ENCODE measurements around the gene ASPM.
"Not testable (repeated sequence)": the region's sequence is repeated elsewhere in the genome, so short reads cannot be mapped to it uniquely, and the experiment has no call there.

Gene ASPM

DNA sequence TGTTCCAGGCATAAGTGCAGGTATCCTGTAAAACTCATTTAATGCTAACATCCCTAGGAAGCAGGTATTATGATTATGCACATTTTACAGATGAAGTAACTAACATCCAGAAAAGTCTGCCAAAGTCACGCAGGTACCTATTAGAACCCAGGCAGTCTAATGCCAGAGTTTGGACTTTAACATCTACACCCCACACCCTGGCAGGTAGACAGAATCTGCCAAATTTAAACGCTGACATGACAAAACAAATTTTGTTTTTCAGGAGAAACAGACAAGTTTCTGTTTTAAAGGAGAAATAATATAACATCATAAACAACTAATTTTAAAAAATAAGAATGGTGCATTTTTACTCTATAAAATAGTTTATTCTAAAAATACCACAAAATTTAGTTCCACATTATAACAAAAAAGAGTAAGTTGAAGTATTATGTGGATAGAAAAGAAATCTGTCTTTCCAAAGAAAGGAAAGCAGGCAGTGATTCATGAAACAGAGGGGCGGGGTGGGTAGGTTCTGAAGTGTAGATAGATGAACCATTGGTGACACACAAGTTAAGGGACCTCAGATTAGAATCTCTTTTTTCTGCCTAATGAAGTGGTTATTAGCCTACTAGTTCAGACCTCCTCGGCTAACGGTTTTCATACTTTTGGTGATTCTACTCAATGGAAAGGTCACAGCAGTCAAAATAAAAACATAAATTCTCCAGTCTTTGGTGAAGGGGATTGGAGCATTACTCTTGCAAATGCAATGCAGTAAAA is 1.7 kb downstream of the ASPM start:
- DNase-seq, result no peak

DNA sequence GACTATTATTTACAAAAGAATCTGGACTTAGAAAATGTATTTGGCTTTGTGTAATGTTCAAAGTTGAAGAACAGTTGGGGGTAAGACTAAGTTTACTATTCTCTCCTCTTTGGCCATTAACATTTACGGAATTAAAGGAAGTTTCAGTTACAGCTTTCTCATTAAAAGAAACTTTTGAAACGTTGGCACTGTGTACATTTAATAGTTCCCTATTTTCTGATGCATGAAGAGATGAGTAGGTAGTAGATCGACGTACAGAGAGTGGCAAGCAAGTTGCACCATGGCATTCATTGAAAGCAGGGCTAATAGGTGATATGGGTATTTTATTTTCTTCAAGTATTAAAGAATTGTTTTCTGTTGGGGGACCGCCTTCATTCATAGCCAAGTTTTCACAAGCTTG is 3.2 kb downstream of the ASPM start:
- no peak for DNase-seq

DNA sequence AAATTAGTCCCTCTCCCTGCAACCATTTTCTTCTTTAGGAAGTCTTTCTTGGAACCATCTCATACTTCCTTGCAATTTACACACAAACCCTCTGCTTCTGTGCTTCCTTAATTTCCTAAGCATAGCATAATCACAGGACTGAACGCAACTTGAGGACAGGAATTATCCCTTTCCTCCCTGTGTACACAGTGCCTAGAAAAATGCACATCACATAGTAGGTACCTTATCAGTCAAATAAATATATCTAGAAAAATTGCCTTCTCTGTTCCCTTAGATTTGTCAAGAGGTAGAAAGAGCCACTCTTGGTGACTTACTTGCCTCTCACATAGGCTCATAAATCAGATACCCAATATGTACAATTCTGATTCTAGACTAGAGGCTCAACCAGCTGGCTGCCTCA is 4.9 kb downstream of the ASPM start:
- DNase-seq, result no peak

DNA sequence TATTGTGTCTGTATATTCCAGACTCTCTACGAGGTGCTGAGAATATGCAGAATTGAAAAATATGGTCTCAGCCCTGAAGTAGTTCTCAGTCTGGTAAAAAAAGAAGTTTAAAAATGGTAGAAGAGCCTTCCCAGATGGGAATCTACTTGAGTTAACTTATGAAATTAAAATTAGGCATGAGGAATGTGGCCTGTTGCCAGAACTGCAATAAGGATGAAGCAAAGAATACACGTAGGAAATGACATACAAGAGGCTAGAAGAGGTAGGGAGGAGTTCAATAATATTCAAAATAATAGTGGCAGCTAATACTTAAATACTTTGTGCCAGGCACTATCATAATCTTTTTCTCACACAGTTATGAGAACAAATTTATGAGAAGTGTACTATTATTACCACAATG is 6.3 kb downstream of the ASPM start:
- no peak for DNase-seq

DNA sequence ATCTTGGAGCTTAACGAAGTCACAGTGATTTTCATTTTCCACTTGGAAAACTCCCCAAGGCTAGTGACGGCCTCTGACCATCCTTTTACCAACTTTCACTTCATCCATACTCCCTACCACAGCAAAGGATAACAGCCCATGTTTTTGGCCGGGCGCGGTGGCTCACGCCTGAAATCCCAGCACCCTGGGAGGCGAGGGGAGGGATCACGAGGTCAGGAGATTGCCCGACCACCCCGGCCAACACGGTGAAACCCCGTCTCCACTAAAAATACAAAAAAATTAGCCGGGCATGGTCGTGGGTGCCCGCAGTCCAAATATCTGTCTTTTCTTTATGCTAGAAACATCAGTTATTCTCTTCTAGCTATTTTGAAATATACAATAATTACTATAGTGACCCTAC is 7.3 kb downstream of the ASPM start:
- DNase-seq, result no peak

DNA sequence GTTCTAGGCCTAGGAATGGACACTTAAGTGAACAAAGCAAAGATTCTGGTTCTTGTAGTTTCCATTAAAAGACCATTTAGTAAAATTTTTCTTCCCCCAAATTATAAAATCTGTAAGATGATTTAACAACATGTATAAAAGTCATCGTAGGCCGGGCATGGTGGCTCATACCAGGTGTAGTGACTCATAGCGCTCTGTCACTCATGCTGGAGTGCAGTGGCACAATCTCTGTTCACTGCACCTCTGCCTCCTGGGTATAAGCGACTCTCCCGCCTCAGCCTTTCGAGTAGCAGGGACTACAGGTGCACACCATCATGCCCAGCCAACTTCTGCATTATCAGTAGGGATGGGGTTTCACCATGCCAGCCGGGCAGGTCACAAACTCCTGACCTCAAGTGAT is 9.1 kb downstream of the ASPM start:
- DNase-seq, result no peak

DNA sequence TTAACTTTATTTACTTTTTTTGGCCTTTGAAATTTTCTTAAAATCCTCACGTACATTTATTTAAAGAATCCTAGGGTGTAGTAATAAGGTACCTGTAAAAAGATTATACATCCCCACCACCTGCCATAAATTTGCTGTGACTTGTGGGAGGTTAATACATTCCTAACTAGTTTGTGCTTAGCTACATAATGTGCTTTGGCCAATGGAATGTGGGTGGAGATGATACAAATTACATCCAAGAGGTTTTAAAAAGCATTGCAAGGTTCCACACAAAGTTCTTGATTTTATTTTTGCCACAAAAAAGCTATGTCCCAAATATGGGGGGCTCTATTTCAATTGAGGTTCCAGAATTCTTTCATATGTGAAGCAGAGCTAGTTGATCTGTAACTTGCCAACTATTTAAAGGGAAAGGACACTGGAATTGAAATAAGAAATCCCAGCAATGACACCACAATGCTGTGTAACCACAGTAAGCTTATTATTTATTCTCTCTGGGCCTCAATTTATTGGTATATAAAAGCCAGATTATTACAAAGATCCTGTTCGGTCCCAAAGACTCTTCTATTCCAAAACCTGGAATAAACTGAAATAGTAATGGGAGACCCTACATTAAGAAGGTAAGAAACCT is 15.7 kb downstream of the ASPM start:
- no peak for DNase-seq

DNA sequence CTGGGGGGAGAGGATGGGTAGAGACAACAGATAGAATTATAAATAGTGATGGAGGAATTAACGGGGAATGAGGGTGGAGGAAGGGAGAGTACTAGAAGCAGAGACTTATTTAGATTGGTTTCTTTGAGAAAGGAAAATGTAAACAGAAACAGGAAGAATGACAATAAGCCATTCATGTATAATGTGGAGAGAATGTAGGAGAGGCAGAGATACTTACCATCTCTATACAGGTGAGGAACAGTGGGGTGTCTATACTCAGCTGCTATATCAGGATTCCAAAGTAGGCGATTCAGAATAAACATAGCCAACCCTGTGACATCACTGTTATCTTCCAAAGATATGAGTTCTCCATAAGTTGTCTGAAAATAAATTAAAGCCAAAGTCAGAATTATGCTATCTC is 16.8 kb downstream of the ASPM start:
- DNase-seq, result no peak

DNA sequence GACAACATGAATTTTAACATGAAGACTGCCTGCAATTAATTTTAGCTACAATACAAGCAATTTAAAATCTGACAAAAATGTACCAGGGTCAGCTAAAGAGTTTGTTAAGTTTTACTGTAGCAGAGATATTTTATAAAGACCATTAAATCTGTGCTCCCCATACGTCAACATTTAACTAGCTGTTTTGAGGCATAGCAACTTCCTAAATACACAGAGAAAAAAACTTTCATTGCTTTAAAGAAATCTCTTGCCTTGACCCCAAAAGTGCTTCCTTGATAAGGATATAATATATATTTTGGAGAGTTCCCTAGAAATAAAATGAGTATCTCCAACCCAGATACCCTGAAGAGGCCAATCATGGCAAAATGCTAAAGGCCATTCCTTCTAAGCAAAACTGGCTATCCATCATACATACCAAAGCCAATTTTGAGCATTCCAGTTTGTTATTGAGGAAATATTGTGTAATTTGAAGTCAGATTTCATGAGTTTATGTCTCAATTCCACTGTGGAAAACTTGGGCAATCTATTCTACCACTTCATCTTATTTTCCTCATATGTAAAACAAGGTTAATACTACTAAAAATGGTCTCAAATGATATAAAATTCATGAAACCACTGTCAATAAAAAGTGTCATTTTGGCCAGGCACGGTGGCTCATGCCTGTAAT is 19.1 kb downstream of the ASPM start:
- DNase-seq, result no peak

DNA sequence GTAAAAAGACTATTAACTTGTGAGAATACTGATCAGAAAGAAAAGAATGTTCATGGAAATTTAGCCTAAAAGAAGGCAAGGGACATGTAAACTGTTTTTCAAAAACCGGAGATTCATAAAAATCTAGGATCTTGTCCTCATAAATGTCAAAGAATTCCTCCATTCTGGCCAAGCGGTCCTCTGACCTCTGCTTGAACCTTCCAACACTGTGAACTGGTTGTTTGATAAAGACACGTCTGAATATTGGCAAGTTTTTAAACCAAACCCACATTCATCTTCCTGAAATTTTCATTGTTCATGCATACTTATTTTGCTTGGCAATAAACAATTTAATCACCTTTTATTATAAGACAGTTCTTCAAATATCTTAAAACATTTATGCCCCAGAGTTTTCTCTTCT is 19.8 kb downstream of the ASPM start:
- no peak for DNase-seq

DNA sequence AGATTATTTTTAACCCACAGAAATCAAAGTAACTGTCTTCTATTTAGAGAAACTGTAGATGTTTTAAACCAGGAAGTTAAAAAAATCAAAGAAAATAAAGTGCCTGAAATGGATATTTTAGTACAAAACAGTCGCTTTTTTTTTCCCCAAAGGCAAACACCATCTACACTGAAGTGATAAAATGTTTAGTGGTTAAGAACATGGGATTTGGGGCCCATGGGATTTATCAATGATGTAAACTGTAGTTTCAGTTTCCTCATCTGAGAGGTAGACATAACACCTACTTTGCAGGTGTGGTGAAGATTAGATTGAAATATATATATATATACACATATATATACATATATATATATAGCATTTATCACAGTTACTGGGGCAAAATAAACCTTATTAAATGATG is 22.1 kb downstream of the ASPM start:
- DNase-seq, result no peak

DNA sequence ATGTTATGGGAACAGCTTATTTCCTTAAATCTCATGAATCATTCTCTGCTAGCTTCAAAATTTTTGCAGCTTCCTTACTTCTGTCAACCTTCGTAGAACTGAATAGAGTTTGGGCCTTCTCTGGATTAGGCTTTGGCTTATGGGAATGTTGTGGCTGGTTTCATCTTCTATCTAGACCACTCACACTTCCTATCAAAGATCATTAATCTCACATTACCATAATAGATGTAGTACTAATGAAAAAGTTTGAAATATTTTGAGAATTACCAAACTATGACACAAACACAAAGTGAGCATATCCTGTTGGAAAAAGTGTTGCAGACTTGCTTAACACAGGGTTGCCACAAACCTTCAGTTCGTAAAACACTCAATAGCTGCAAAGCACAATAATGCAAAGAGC is 30.3 kb downstream of the ASPM start:
- no peak for DNase-seq

DNA sequence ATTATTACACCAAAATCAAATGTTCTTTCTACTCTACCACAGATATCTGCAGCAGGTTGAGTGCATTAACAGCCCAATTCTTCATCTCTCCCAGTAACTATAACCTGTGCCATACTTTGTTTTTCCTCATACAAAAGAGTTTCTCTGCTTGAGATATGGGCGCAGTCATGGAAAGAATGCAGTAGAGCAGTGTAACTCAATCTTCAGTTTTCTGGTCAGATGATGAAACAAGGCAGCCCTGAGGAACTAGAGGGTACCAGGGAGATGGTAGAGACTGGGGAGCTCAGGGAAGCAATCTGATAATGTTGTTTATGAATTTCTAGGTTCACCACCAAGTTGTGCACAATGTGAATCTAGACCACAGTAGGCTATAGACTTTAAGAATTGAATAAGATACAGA is 39.6 kb downstream of the ASPM start:
- no peak for DNase-seq

DNA sequence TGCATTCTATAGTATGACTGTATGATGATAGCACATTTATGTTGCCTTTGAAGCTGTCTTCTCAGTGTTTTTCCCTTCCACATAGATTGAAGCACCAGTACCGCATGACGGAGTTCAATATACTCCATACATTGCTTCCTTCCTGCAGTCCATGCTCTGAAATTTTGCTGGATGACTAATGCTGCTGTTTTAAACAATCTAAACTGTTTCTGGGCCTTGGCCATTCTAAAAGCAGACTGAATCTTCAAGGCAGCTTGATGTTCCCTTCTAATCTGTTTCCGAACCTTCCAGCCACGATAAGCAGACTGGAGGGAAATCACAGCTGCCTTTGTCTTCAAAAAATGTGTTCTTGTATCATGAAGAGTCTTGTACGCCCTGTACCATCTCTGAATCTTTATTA is 43.2 kb downstream of the ASPM start:
- DNase-seq, result no peak

DNA sequence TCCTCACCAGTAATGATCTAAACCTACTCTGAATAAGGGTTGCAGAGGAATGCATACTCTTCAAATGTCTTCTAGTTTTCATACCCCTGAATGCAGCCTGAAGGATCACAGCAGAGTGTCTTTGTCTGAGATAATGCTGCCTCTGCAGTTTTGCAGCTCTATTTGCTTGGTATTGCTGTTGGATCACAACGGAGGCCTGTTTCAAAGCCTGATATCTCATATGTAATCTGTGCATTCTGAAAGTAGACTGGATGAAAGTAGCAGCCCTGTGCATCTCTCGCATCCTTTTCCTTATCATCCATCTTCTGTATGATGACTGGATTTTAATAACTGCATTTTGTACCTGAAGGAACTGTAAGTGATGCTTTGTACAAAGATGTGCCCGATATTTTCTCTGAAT is 44.5 kb downstream of the ASPM start:
- DNase-seq, result peak in 1 of 6 experiments; percentile 8

DNA sequence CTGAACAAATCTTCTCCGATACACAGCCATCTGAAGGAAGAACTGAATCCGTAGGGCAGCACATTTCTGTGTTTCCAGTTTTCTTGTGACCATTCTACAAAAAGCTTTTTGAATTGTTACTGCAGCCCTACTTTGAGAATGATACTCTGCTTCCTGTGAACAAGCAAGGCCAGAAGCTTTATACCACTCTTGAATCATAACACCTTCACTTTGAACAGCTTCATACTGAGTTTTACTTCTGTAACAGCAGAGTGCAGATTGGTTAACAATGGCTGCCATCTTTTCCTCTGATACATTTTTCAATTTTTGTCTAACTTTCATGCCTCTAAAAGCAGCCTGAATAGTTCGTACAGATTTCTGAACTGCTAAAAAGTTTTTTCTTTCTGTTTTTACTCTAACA is 45.8 kb downstream of the ASPM start:
- peak in 2 of 6 experiments; percentile 2 to 10 for DNase-seq

DNA sequence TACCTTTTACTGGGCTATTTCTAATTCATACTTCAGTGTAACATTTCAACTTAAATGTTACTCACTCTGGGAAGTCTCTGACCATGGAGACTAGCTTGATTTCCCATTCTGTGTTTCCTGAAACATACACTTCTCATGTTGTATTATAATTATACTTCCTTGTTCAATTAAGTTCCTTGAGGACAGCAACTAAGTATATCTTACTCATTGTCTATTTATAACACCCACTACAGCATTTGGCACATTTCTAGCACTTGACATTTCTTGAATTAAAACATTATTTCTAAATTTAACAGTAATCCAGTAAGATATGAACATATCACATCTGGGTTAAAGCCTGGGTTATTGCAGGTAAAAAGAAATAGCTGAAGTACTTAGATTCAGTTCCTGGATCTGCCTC is 47.0 kb downstream of the ASPM start:
- no peak for DNase-seq

DNA sequence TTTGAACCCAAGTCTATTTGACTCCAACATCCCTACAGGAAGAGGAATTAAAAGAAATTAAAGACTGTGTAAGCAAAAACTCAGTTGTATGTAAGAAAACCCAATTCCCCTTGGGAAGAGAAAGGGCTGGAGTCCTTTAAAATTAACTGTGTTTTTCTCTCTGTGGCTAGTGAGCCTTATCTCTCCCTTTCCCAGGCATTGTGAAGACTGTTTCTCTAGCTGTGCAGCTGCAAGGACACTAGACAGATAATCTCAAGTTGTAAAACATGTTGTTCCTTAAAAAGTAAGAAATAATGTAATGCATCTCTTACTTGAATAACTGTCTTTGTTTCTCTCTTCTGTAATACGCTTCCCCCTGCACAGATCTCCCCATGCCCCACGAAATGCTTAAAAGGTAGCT is 49.5 kb downstream of the ASPM start:
- not testable (repeated sequence) for DNase-seq

DNA sequence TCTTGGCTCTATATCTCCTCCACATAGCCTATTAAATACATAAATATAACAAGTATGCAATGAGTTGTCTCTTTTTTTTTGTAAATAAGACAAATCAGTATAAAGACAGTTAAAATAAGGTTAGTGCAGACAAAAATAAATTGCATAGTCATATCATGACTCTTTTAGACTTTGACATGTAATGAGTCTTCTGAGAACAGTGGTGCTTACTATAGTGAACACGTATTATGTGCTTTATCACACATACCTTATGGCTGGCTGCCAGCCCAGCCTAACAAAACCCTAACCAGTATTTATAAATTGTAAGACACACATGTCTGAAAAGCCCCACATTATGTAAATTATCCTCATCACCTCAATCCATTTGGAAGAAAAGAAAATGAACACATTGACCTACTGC is 50.3 kb downstream of the ASPM start:
- DNase-seq, result no peak

DNA sequence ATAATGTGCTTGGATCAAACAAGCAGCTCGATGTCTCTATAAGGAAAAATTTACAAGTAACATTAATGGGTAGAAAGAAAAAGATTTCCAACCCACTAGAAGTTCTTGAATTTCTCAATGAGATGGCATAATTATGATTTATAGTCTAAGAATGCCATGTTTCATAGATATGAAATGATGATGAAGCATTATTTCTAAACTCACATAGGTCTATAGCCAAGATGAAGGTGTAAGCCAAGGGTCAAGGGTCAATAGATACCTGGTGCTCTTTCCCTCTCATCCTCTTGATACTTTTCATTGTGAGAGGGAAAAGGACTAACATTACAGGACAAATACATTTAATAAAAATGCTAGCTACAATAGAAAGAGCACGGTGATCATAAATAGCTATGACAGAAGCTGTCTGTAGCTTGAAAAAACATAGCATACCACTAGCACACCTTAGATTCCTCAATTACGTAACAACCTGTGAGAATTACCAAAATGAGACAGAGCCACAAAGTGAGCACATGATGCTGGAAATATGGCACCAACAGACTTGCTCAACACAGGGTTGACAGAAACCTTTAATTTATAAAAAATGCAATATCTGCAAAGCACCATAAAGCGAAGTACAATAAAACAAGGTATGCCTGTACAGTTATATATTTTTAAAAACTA is 53.1 kb downstream of the ASPM start:
- no peak for DNase-seq

DNA sequence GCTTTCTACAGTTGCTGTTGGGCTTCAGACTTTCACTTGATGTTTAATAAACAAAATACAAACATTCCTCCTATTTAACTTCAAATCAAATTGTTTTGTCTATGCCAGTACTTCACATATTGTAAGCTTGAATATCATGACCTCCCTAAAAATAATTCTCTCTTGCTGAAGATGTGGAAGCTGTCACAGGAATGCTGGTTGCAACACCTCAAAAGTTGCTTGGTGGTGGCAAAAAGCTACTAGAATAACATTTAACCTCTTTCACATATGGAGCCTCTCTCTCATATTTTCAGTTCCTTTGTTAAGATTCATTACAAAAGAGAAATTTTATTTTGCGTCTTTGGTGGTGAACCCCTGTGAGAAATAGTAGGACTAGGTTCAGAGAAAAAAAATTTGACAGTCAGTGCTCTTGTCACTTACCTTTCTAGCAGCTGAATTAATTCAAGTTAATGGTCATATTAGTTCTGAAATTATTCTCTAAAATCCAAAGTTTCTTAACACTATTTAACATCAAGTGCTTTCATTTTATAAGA is 53.9 kb downstream of the ASPM start:
- DNase-seq, result no peak

DNA sequence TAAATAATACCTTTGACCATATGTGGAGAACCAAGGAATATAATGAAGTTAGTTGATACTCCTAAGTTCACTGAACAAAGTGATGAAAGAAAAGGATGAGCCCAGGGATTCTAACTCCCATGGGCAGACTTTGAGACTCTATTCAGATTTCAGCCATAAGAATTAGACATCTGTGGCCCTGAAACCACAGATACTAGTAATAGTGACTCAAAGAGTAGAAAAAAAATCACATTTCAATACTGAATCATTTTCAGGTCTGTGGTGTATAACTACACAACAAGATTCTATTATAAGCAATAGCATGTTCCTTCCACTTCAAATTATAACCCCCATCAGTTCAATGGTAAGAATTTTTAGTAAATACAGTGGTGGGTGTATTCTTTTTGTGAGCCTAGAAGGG is 63.0 kb downstream of the ASPM start:
- DNase-seq, result no peak

DNA sequence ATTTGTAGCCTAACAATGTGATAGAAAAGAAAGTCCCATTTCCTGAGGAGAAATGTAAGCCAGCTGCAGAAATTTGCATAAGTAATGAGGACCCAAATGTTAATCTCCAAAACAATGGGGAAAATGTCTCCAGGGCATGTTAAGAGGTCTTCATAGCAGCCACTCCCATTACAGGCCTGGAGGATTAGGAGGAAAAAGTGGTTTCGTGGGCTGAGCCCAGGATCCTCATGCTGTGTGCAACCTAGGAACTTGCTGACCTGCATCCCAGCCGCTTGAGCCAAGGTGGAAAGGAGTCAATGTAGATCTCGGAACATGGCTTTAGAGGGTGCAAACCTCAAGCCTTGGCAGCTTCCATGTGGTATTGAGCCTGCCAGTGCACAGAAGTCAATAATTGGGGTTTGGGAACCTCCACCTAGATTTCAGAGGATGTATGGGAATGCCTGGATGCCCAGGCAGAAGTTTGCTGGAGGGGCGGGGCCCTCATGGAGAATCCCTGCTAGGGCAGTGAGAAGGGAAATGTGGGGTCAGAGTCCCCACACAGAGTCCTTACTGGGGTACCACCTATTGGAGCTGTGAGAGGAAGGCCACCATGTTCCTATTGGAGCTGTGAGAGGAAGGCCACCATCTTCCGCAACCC is 65.2 kb downstream of the ASPM start:
- no peak for DNase-seq
